HEK293T (cell line): ENCODE results near the gene KRTAP9-2.
"Not testable (repeated sequence)": the region's sequence is repeated elsewhere in the genome, so short reads cannot be mapped to it uniquely, and the experiment has no call there.

Experiments used
- CTCF ChIA-PET: fragments of 350-600 bp; formaldehyde crosslinking; extraction: SDS; loops from one replicate; lab custom pipeline; 2021; ENCODE audit warnings: antibody characterized with exemption, inconsistent platforms; lab: Yijun Ruan, JAX
- POLR2A ChIA-PET: fragments of 350-600 bp; formaldehyde crosslinking; extraction: SDS; loops from one replicate; lab custom pipeline; 2020; ENCODE audit warnings: antibody characterized with exemption, inconsistent platforms; lab: Yijun Ruan, JAX
- DNase-seq: peaks from one replicate; pipeline ENCODE4 v3.0.0; 2012; ENCODE audit warnings: mixed read lengths; ENCODE audit errors: extremely low spot score
- ARNT ChIP-seq: fragments of 450-650 bp; IDR thresholded peaks from 2 replicates; pipeline ENCODE4 v1.6.1; 2017; ENCODE audit warnings: mild to moderate bottlenecking
- BHLHE40 ChIP-seq: fragments of 450-650 bp; IDR thresholded peaks from 2 replicates; pipeline ENCODE4 v1.6.1; 2016; ENCODE audit warnings: mild to moderate bottlenecking, moderate library complexity, borderline replicate concordance
- CTBP1 ChIP-seq: fragments of 450-650 bp; IDR thresholded peaks from 2 replicates; pipeline ENCODE4 v1.6.1; 2016; ENCODE audit warnings: borderline replicate concordance
- ELF4 ChIP-seq: fragments of 450-650 bp; IDR thresholded peaks from 2 replicates; pipeline ENCODE4 v1.6.1; 2017; ENCODE audit warnings: antibody characterized with exemption
- FOXA1 ChIP-seq: fragments of 450-650 bp; IDR thresholded peaks from 2 replicates; pipeline ENCODE4 v1.6.1; 2016; ENCODE audit warnings: mild to moderate bottlenecking
- FOXK2 ChIP-seq: fragments of 450-650 bp; IDR thresholded peaks from 2 replicates; pipeline ENCODE4 v1.6.1; 2016; ENCODE audit warnings: mild to moderate bottlenecking
- FOXM1 ChIP-seq: fragments of 450-650 bp; IDR thresholded peaks from 2 replicates; pipeline ENCODE4 v1.6.1; 2017; ENCODE audit warnings: mild to moderate bottlenecking, borderline replicate concordance
- HDGF ChIP-seq: fragments of 450-650 bp; IDR thresholded peaks from 2 replicates; pipeline ENCODE4 v1.6.1; 2017; ENCODE audit warnings: antibody characterized with exemption, borderline replicate concordance
- L3MBTL2 ChIP-seq: fragments of 450-650 bp; conservative IDR thresholded peaks from 2 replicates; pipeline ENCODE4 v1.6.1; 2016; ENCODE audit warnings: mild to moderate bottlenecking
- LEF1 ChIP-seq: fragments of 450-650 bp; IDR thresholded peaks from 2 replicates; pipeline ENCODE4 v1.6.1; 2017; ENCODE audit warnings: mild to moderate bottlenecking, borderline replicate concordance
- NFRKB ChIP-seq: fragments of 450-650 bp; IDR thresholded peaks from 2 replicates; pipeline ENCODE4 v1.6.1; 2016; ENCODE audit warnings: mild to moderate bottlenecking, moderate library complexity
- PKNOX1 ChIP-seq: fragments of 450-650 bp; IDR thresholded peaks from 2 replicates; pipeline ENCODE4 v1.6.1; 2016
- SP1 ChIP-seq: fragments of 450-650 bp; IDR thresholded peaks from 2 replicates; pipeline ENCODE4 v1.6.1; 2017
- SUZ12 ChIP-seq: fragments of 450-650 bp; IDR thresholded peaks from 2 replicates; pipeline ENCODE4 v1.6.1; 2016; ENCODE audit warnings: mild to moderate bottlenecking
- TARDBP ChIP-seq: fragments of 450-650 bp; IDR thresholded peaks from 2 replicates; pipeline ENCODE4 v1.6.1; 2016
- ZNF384 ChIP-seq: fragments of 450-650 bp; IDR thresholded peaks from 2 replicates; pipeline ENCODE4 v1.6.1; 2016

The KRTAP9-2 gene

GRCh38 chr17:41226598-41227095 lies at the start of gene KRTAP9-2:
Gene KRTAP9-2 (plus strand): TSS chr17:41226648. CDS start chr17:41226655, 7 bp downstream.
- CTCF ChIA-PET, DNase-seq, POLR2A ChIA-PET: not testable (repeated sequence)

DNA sequence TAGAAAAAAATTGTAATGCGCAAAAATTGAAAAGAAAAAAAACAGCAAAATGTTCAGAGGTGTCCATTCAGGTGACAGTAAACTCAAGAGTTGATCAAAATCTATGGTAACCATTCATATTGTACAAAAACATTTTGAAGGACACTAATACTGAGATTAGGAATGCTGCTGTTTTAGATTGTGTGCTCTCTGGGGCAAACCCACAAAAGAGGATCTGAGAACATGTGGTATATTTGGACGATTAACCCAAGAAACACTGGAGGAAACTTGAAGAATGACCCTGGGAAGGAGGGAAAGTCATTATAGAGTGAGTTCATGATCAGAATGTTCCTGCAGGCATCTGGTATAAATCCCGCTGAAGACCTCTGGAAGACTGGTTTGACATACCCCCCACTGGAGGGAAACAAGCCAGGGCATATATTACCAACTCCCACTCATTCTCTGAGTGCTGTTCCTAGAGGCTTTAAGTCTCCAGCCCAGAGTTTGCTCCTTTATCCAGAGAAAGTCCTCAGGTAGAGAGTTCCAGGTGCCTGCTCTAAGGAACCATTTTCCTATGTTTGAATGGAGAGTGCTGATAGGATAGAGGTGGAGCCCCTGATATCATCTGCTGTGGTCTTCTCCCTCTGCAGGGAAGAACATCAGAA lies 49.6 kb upstream of the KRTAP9-2 start:
- CTCF ChIA-PET, result no interaction called here
- DNase-seq, result no peak
- TF ChIP-seq CTBP1 (no peak), SP1 (no peak), NFRKB (no peak), FOXM1 (no peak), LEF1 (no peak), PKNOX1 (no peak), FOXA1 (no peak), ELF4 (no peak), BHLHE40 (no peak), FOXK2 (no peak), HDGF (no peak), ARNT (no peak), L3MBTL2 (no peak), SUZ12 (no peak), TARDBP (no peak), ZNF384 (no peak)
- POLR2A ChIA-PET, result no interaction called here

GRCh38 chr17:41177727-41178271 lies 48.6 kb upstream of the KRTAP9-2 start, which contains the start of gene KRTAP4-2:
Gene KRTAP4-2 (minus strand): TSS chr17:41178221. CDS start chr17:41178164, 57 bp downstream.
- no peak for DNase-seq
- CTCF ChIA-PET, result no interaction called here
- TF ChIP-seq ARNT (no peak), LEF1 (no peak), L3MBTL2 (no peak), ELF4 (no peak), FOXM1 (no peak), FOXK2 (no peak), SUZ12 (no peak), NFRKB (no peak), ZNF384 (no peak), SP1 (no peak), CTBP1 (no peak)
- POLR2A ChIA-PET, result no interaction called here

GRCh38 chr17:41178341-41178740 lies 48.1 kb upstream of the KRTAP9-2 start:
- ChIA-PET CTCF (interaction anchor here (0.5 to 0.6 kb wide), 2 partner anchors 225 to 269 kb away, joined by 3 read pairs; no protein-coding TSS in a partner anchor), POLR2A (no interaction called here)
- TF ChIP-seq CTBP1 (no peak), PKNOX1 (no peak), LEF1 (no peak), ZNF384 (no peak)
- no peak for DNase-seq

DNA sequence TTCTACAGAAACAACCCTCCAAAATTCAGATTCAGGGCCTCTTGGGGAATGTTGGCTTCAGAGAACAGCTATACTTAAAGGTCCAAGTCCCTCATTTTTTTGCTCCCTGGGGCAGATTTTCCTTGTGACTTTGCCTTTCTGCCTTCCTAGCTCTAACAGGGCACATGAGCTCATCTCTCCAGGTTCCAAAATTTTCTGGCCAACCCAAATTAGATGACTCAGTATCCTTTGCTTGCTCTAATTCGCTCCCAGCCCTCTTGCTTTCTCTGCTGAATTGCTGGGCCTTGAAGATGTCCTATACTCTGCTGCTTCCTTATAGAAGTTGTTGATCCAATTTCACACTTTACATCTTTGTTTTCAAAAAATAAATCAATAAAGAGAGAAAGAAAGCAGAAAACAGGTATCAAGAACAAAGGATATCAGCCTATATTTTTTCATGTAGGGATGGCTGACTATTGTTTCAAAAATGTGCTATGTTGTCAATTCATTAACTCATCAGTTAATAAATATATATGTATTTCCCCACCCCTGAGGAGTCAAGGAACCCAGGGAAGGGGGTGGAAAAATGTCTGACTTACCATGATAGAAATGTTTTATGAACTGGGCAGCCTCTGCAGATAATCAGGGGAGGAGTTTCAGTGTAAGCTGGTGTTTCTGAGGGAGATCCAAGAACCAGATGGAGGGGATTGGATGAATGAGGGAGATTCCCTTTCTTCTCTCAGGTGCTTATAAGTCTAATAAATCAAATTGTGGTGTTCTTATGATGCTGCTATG lies 47.4 kb upstream of the KRTAP9-2 start:
- DNase-seq, result no peak
- ChIA-PET CTCF (interaction anchor here (0.5 to 0.6 kb wide), 2 partner anchors 226 to 270 kb away, joined by 3 read pairs; no protein-coding TSS in a partner anchor), POLR2A (no interaction called here)
- TF ChIP-seq LEF1, result no peak
- TF ChIP-seq HDGF, result no peak
- no peak for TF ChIP-seq CTBP1
- TF ChIP-seq BHLHE40, result no peak

- TF ChIP-seq LEF1, result no peak
- no peak for TF ChIP-seq HDGF
- TF ChIP-seq TARDBP, result no peak
- no peak for TF ChIP-seq ELF4
- no peak for TF ChIP-seq ZNF384
- no peak for TF ChIP-seq BHLHE40
- TF ChIP-seq ARNT, result no peak
- TF ChIP-seq FOXK2, result no peak
- TF ChIP-seq FOXA1, result no peak
- TF ChIP-seq SP1, result no peak
- TF ChIP-seq CTBP1, result no peak
- no peak for TF ChIP-seq SUZ12
- no peak for TF ChIP-seq NFRKB
- no peak for TF ChIP-seq L3MBTL2
- no peak for TF ChIP-seq PKNOX1
- TF ChIP-seq FOXM1, result no peak
- ChIA-PET POLR2A (no interaction called here), CTCF (no interaction called here)
- DNase-seq, result no peak
These were observed 41.9 kb upstream of the KRTAP9-2 start, which contains the start of gene KRTAP4-1 for GRCh38 chr17:41184480-41184961. Gene KRTAP4-1 (minus strand): TSS chr17:41184911. CDS start chr17:41184854, 57 bp downstream.
